ENCODE measurements around the gene TLR2. TPM values are rescaled to one million over a fixed set of nuclear protein-coding genes. Genes with fewer than 3 reads are reported as not detected.

Gene TLR2
- total and polyA plus RNA-seq, 2 of the 4 experiments (the other 2 are of a cell fraction) = under 0.01 to 0.03 TPM

DNA sequence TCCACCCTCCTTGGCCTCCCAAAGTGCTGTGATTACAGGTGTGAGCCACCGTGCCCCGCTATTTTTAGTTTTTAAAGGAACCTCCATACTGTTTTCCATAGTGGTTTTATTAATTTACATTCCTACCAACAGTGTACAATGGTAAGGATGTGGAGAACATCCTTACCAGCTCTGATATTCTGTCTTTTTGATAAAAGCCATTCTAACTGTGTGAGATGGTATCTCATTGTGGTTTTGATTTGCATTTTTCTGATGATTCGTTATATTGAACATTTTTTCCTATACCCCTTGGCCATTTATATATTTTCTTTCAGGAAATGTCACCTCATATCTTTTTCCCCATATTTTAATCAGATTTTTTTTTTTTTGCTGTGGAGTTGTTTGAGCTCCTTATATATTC lies 14.2 kb upstream of the TLR2 start:
- BruUV-seq (replicated peaks) = no TSS peak
- Histone ChIP-seq H3K4me1 (ENCODE audit: control insufficient read depth, insufficient read depth, low read length) (no peaks in the 10 kb centered on the region), H3K9me1 (ENCODE audit: insufficient read depth, low read length) (no peaks in the 10 kb centered on the region), H4K91ac (ENCODE audit: insufficient read depth, low read depth, low read length) (no peak overlapping the region), H3K4me3 (ENCODE audit: insufficient read depth, low read depth, low read length) (no peak overlapping the region), H2BK5ac (ENCODE audit: low read depth, low read length, poor library complexity, severe bottlenecking) (no peak overlapping the region), H3K4me2 (ENCODE audit: low read depth, low read length) (no peak overlapping the region), H3K27ac (ENCODE audit: insufficient read depth, low read length) (no peak overlapping the region), H3K23ac (ENCODE audit: low read depth, low read length) (no peak overlapping the region), H3K79me1 (ENCODE audit: low read depth in 1 of 2, low read length in 2 of 2) (no peaks in the 10 kb centered on the region), H3K56ac (ENCODE audit: extremely low read depth, insufficient read depth, low read length) (no peak overlapping the region), H2AK9ac (replicated peaks; ENCODE audit: low read depth, low read length, poor library complexity) (no peak overlapping the region), H3K9ac (ENCODE audit: low read depth, low read length) (no peak overlapping the region), H2AFZ (replicated peaks; ENCODE audit: low read length, poor library complexity) (no peak overlapping the region), H3K14ac (replicated peaks; ENCODE audit: low read depth, low read length) (no peak overlapping the region), H2BK15ac (ENCODE audit: low read depth, low read length) (no peak overlapping the region), H3K9me3 (ENCODE audit: control insufficient read depth, insufficient read depth, low read length) (no peaks in the 10 kb centered on the region), H2BK20ac (ENCODE audit: low read depth, low read length) (no peak overlapping the region), H4K20me1 (ENCODE audit: insufficient read depth, low read length) (no peaks in the 10 kb centered on the region), H3K27me3 (ENCODE audit: control insufficient read depth, insufficient read depth, low read length) (no peaks in the 10 kb centered on the region), H2AK5ac (ENCODE audit: low read depth, low read length) (no peak overlapping the region), H2BK120ac (ENCODE audit: low read depth, low read length) (no peak overlapping the region), H3K18ac (ENCODE audit: low read depth, low read length) (no peak overlapping the region), H3K4ac (ENCODE audit: low read depth, low read length) (no peak overlapping the region), H4K5ac (ENCODE audit: low read depth, low read length) (no peak overlapping the region), H4K8ac (ENCODE audit: low read depth in 2 of 2, low read length in 2 of 2) (no peak overlapping the region), H3K36me3 (ENCODE audit: control insufficient read depth, insufficient read depth, low read length) (no peaks in the 10 kb centered on the region)
- no CpG with 5 or more reads among the region's 3 CpGs for WGBS, 2 experiments (ENCODE audit: extremely low coverage in 2 of 2, insufficient read length in 1 of 2)
- dilution Hi-C loops (cut with HindIII; ENCODE audit: low sequenced_read_pairs, unreplicated experiment) = no loop called here
- no peak for TF ChIP-seq MAZ (IDR thresholded peaks at IDR 0.05; ENCODE audit: borderline replicate concordance, low read depth, low read length)
- TF ChIP-seq, protein P1, sequence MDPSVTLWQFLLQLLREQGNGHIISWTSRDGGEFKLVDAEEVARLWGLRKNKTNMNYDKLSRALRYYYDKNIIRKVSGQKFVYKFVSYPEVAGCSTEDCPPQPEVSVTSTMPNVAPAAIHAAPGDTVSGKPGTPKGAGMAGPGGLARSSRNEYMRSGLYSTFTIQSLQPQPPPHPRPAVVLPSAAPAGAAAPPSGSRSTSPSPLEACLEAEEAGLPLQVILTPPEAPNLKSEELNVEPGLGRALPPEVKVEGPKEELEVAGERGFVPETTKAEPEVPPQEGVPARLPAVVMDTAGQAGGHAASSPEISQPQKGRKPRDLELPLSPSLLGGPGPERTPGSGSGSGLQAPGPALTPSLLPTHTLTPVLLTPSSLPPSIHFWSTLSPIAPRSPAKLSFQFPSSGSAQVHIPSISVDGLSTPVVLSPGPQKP (IDR thresholded peaks at IDR 0.05; ENCODE audit: borderline replicate concordance, low read depth, low read length) = no peak
- no peak for TF ChIP-seq SMC3 (IDR thresholded peaks at IDR 0.05; ENCODE audit: low read depth, low read length)
- TF ChIP-seq RFX5 (IDR thresholded peaks at IDR 0.05; ENCODE audit: low read depth, low read length) = no peak
- no peak for TF ChIP-seq BHLHE40 (IDR thresholded peaks at IDR 0.05; ENCODE audit: low read depth, low read length)
- no peak for TF ChIP-seq CHD1 (IDR thresholded peaks at IDR 0.05; ENCODE audit: low read depth, low read length)
- TF ChIP-seq RAD21 (IDR thresholded peaks at IDR 0.05; ENCODE audit: low read length) = no peak
- no peak for TF ChIP-seq MXI1 (IDR thresholded peaks at IDR 0.05; ENCODE audit: borderline replicate concordance, low read depth, low read length)
- no peak for TF ChIP-seq FOS (IDR thresholded peaks at IDR 0.05; ENCODE audit: low read depth, low read length)
- no peak for TF ChIP-seq MAFK (IDR thresholded peaks at IDR 0.05; ENCODE audit: low read depth, low read length)
- TF ChIP-seq, protein P2, sequence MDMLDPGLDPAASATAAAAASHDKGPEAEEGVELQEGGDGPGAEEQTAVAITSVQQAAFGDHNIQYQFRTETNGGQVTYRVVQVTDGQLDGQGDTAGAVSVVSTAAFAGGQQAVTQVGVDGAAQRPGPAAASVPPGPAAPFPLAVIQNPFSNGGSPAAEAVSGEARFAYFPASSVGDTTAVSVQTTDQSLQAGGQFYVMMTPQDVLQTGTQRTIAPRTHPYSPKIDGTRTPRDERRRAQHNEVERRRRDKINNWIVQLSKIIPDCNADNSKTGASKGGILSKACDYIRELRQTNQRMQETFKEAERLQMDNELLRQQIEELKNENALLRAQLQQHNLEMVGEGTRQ (IDR thresholded peaks at IDR 0.05; ENCODE audit: low read depth, low read length) = no peak
- no peak for TF ChIP-seq POLR2A (IDR thresholded peaks at IDR 0.05; ENCODE audit: low read depth, low read length)
- TF ChIP-seq CTCF (conservative IDR thresholded peaks at IDR 0.05; ENCODE audit: low read depth, low read length) = no peak
- no peak for TF ChIP-seq CEBPB (IDR thresholded peaks at IDR 0.05; ENCODE audit: low read depth, low read length)
- no peak for TF ChIP-seq NFE2L2 (IDR thresholded peaks at IDR 0.05; ENCODE audit: low read depth, low read length)
- TF ChIP-seq RCOR1 (IDR thresholded peaks at IDR 0.05; ENCODE audit: insufficient replicate concordance, low read length) = no peak
- intact Hi-C loops (cut with micrococcal nuclease) = no loop called here
- DNase-seq (no peak), ATAC-seq (ENCODE audit: low read depth) (no peak)
- POLR2A ChIA-PET (ENCODE audit: unreplicated experiment) = no interaction called here
- CTCF ChIA-PET = no interaction called here
- in situ Hi-C loops (cut with MboI; ENCODE audit: low sequenced_read_pairs) = no loop called here

Data from IMR-90 (cell line).